ENCODE measurements around the gene ALDH1B1. TPM values are rescaled to one million over a fixed set of nuclear protein-coding genes. Genes with fewer than 3 reads are reported as not detected.

ALDH1B1 gene
- total and polyA plus RNA-seq, 2 experiments from 2014 or later: 26.9 to 39.5 TPM

DNA sequence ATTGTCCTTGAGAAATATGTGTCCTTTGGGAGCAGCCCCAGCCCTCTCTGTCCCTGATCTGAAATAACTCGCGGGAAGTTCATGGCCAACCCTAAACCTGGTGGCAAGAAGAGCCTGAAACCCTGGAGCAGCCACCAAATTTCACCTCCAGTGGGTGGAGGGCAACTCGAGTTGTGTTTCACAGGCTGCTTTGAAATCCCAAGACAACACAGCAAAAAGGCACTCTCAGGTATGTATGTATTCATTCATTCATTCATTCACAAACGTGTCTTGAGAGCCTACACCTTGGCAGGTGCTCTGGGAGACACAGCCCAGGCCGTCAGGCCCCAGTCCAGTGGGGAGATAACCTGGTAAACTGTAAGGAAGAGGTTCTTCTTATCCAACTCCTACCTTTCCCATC, 35.7 kb upstream of the ALDH1B1 start:
- in situ Hi-C loops (cut with MboI): loop anchor here (25.0 kb wide), 1 partner anchor 195 kb away; no protein-coding TSS in a partner anchor

DNA sequence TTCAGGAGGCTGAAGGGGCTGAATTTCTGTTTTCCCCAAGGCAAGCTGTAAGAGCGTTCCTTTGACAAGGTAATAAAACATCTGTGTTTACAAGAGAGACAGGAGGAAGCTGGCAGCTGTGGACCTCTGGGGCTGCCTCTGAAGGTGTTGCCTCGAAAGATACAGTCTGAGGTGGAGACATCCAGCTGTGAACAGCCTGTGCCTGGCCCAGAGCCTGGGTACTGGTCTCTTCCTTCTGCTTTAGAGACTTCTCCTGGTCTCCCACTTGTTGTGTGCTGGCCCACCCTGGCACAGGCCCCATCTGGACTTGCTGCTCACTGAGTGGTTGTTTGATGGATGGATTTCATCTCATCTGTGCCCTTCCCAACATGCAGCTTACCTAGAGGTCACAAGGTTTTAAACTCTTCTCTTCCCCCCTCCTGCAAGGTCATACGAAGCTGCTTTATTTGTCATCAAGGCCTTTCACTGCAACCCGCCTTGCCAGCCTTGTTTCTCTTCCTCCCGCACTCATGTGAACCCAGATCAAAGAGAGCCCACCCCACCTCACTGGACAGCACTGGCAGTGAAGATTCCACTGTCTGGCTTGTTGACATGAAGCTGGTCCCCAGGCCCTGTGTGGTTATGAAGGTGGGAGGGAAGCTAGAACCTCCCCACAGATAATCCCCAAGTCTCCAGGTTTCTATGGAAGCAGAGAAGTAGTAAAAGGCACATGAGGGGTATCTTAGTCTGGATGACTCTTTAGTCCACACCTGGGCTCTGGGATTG, 35.0 kb upstream of the ALDH1B1 start:
- no peak overlapping the region for H2AFZ ChIP-seq
- H3K9me2 ChIP-seq (ENCODE audit: insufficient read depth): no peaks in the 10 kb centered on the region
- no peak overlapping the region for H3K9ac ChIP-seq
- H3K4me2 ChIP-seq (ENCODE audit: unreplicated experiment): no peak overlapping the region
- H3K27me3 ChIP-seq (replicated peaks; ENCODE audit: insufficient read depth): 0 out of 2 replicates have a peak, but pooled peaks cover 6% of the 10 kb centered on the region
- DNase-seq: no peak
- H3F3A ChIP-seq (ENCODE audit: insufficient read depth): no peaks in the 10 kb centered on the region
- H3K9me3 ChIP-seq (ENCODE audit: low read depth): no peaks in the 10 kb centered on the region
- H4K20me1 ChIP-seq (ENCODE audit: insufficient read depth): no peaks in the 10 kb centered on the region
- H3K27ac ChIP-seq: no peak overlapping the region
- in situ Hi-C loops (cut with MboI): loop anchor here (25.0 kb wide), 1 partner anchor 195 kb away; no protein-coding TSS in a partner anchor
- no peak overlapping the region for H3K4me3 ChIP-seq
- no peak for TF ChIP-seq EZH2phosphoT487 (IDR thresholded peaks at IDR 0.05; ENCODE audit: insufficient read depth, low read depth)
- no peaks in the 10 kb centered on the region for H3K79me2 ChIP-seq (ENCODE audit: insufficient read depth)
- 85 to 87% methylated on average over 5 of the region's 5 CpGs for WGBS, 2 experiments (ENCODE audit: low coverage in 1 of 2, low lambda C conversion rate in 2 of 2, missing lambda C conversion rate in 2 of 2)
- H3K36me3 ChIP-seq (ENCODE audit: low read depth): no peaks in the 10 kb centered on the region
- no peaks in the 10 kb centered on the region for H3K4me1 ChIP-seq (ENCODE audit: insufficient read depth)

More for the DNA sequence above, 35.7 kb upstream of the ALDH1B1 start:
- no peak overlapping the region for H3K4me3 ChIP-seq
- no peaks in the 10 kb centered on the region for H4K20me1 ChIP-seq (ENCODE audit: insufficient read depth)
- no peak for TF ChIP-seq EZH2 (IDR thresholded peaks at IDR 0.05; ENCODE audit: insufficient read depth, poor library complexity, severe bottlenecking)
- TF ChIP-seq EZH2phosphoT487 (IDR thresholded peaks at IDR 0.05; ENCODE audit: insufficient read depth, low read depth): no peak
- no peak overlapping the region for H3K27ac ChIP-seq
- H3K4me1 ChIP-seq (ENCODE audit: insufficient read depth): no peaks in the 10 kb centered on the region
- 0 out of 2 replicates have a peak, but pooled peaks cover 11% of the 10 kb centered on the region for H3K27me3 ChIP-seq (replicated peaks; ENCODE audit: insufficient read depth)
- H3K79me2 ChIP-seq (ENCODE audit: insufficient read depth): no peaks in the 10 kb centered on the region
- WGBS, 2 experiments (ENCODE audit: low coverage in 1 of 2, low lambda C conversion rate in 2 of 2, missing lambda C conversion rate in 2 of 2): 57 to 68% methylated on average over 5 of the region's 5 CpGs
- no peaks in the 10 kb centered on the region for H3K9me3 ChIP-seq (ENCODE audit: low read depth)
- H3K36me3 ChIP-seq (ENCODE audit: low read depth): no peaks in the 10 kb centered on the region
- H3K4me2 ChIP-seq (ENCODE audit: unreplicated experiment): no peak overlapping the region
- H3K9me2 ChIP-seq (ENCODE audit: insufficient read depth): no peaks in the 10 kb centered on the region
- no peak for DNase-seq
- no peak overlapping the region for H3K9ac ChIP-seq
- H2AFZ ChIP-seq: no peak overlapping the region
- no peaks in the 10 kb centered on the region for H3F3A ChIP-seq (ENCODE audit: insufficient read depth)

DNA sequence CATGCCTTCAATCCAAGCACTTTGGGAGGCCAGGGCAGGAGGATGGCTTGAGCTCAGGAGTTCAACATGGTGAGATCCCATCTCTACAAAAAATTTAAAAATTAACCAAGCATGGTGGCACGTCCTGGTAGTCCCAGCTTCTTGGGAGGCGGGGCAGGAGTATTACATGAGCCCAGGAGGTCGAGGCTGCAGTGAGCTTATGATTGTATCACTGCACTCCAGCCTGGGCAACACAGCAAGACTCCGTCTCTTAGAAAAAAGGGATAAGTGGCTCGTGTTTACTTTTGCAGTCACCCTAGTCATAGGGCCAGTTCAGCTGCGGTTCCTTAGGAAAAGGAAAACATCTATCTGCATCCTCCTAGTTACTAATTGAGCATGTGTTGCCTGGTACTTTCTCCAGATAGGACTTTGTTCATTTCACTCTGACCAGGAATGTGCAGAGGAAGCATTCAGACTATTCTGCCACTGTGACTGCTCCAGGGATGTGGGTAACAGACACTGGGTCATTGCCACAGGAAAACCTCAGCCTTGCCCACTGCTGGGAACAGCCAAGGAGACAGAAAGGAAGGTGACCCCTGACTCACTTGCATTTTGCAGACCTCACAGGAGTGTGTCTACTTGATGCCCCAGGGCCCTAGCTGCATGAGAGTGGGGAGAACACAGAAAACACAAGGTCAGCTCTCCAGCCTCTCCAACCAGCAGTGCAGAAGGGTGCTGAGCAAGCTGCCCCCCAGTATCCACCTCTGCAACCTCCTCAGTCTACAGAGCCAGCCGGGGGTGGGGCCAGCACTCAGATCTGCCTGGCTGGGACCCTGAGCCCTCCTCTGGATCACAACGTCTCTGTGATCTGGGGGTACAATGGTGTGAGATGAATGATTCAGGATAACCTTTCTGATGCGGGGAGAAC, 33.9 kb upstream of the ALDH1B1 start:
- no peak for DNase-seq
- Histone ChIP-seq H3K79me2 (ENCODE audit: insufficient read depth) (no peaks in the 10 kb centered on the region), H3K9me2 (ENCODE audit: insufficient read depth) (no peaks in the 10 kb centered on the region), H4K20me1 (ENCODE audit: insufficient read depth) (no peaks in the 10 kb centered on the region), H2AFZ (no peak overlapping the region), H3F3A (ENCODE audit: insufficient read depth) (no peaks in the 10 kb centered on the region), H3K27me3 (replicated peaks; ENCODE audit: insufficient read depth) (no peaks in the 10 kb centered on the region), H3K4me1 (ENCODE audit: insufficient read depth) (0 out of 2 replicates have a peak, but pooled peaks cover 3% of the 10 kb centered on the region), H3K9me3 (ENCODE audit: low read depth) (no peaks in the 10 kb centered on the region), H3K36me3 (ENCODE audit: low read depth) (no peaks in the 10 kb centered on the region), H3K27ac (no peak overlapping the region), H3K4me2 (ENCODE audit: unreplicated experiment) (no peak overlapping the region), H3K9ac (no peak overlapping the region), H3K4me3 (no peak overlapping the region)
- in situ Hi-C loops (cut with MboI): loop anchor here (25.0 kb wide), 1 partner anchor 196 kb away; no protein-coding TSS in a partner anchor
- TF ChIP-seq EZH2phosphoT487 (IDR thresholded peaks at IDR 0.05; ENCODE audit: insufficient read depth, low read depth): no peak
- TF ChIP-seq EZH2 (IDR thresholded peaks at IDR 0.05; ENCODE audit: insufficient read depth, poor library complexity, severe bottlenecking): no peak
- WGBS, 2 experiments (ENCODE audit: low coverage in 1 of 2, low lambda C conversion rate in 2 of 2, missing lambda C conversion rate in 2 of 2): 68% methylated on average over 9 of the region's 9 CpGs

GRCh38 chr9:38359297-38359653, 33.2 kb upstream of the ALDH1B1 start:
- 85 to 90% methylated on average over 6 of the region's 6 CpGs for WGBS, 2 experiments (ENCODE audit: low coverage in 1 of 2, low lambda C conversion rate in 2 of 2, missing lambda C conversion rate in 2 of 2)

More at GRCh38 chr9:38359297-38359653, 33.2 kb upstream of the ALDH1B1 start:
- Histone ChIP-seq H3K27me3 (replicated peaks; ENCODE audit: insufficient read depth) (no peaks in the 10 kb centered on the region), H3K9me3 (ENCODE audit: low read depth) (no peaks in the 10 kb centered on the region), H3K36me3 (ENCODE audit: low read depth) (no peaks in the 10 kb centered on the region), H2AFZ (no peak overlapping the region), H3K79me2 (ENCODE audit: insufficient read depth) (no peaks in the 10 kb centered on the region), H4K20me1 (ENCODE audit: insufficient read depth) (no peaks in the 10 kb centered on the region), H3F3A (ENCODE audit: insufficient read depth) (no peaks in the 10 kb centered on the region), H3K9ac (no peak overlapping the region), H3K27ac (no peak overlapping the region), H3K9me2 (ENCODE audit: insufficient read depth) (no peaks in the 10 kb centered on the region), H3K4me1 (ENCODE audit: insufficient read depth) (0 out of 2 replicates have a peak, but pooled peaks cover 3% of the 10 kb centered on the region), H3K4me2 (ENCODE audit: unreplicated experiment) (no peak overlapping the region), H3K4me3 (no peak overlapping the region)
- TF ChIP-seq EZH2 (IDR thresholded peaks at IDR 0.05; ENCODE audit: insufficient read depth, poor library complexity, severe bottlenecking): no peak
- no peak for TF ChIP-seq EZH2phosphoT487 (IDR thresholded peaks at IDR 0.05; ENCODE audit: insufficient read depth, low read depth)
- DNase-seq: no peak
- in situ Hi-C loops (cut with MboI): loop anchor here (25.0 kb wide), 1 partner anchor 197 kb away; no protein-coding TSS in a partner anchor
